ENCODE measurements around the gene MOB3B.

GRCh38 chr9:27310582-27310981 is 219.0 kb downstream of the MOB3B start:
- no peak for TF ChIP-seq POLR2AphosphoS5 (IDR thresholded peaks at IDR 0.05; ENCODE audit: insufficient read depth in 1 of 2, low read depth in 1 of 2)
- TF ChIP-seq CTCF (IDR thresholded peaks at IDR 0.05): no peak
- no peak for TF ChIP-seq POLR2A (IDR thresholded peaks at IDR 0.05)

All from vagina (tissue), 2 donors.